Measurements from ENCODE around the gene FKBP3. TPM values are rescaled to one million over a fixed set of nuclear protein-coding genes. Genes with fewer than 3 reads are reported as not detected.

FKBP3 gene
- total and polyA plus RNA-seq, 2 donors (not counting 1 experiment from before 2014, with no cell fraction given) = 18.5 to 58.7 TPM

DNA sequence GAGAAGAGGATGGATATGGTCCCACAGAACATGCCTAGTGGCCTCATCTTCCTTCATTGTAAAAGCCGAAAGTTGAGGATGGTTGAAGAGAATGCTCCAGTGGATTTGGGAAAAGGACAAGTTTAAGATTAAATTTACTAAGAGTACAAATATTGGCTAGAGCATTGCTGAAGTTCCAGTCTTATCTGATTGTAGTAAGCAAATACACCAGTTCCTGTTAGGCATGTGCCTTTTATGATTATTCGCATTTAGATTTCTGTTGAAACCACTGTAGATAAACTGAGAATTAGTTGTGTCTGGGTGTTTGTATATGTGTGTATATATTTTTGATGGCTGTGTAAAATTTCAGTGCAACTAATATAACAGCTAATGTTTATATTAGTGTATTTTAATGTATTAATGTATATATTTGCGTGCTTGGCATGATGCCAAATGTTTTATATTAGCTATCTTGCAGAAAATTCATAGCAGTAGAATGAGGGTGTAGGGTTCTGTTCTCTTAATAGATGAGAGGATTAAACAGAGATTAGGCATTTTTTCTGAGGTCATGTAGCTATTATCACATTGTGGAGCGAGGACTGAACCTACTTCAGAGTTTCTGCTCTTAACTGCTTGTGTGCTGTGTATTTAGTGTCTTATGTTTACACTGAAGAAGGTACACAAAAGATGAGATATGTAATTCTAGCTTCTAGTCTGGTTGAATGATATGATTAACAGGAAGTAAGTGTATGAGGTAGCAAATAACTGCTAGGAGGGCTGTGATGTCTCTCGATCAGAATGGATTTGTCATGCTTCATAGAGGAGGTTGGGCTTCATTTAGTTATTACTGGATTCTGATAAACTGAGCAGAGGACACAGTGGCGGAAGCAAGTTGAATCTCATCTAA is 21.1 kb downstream of the FKBP3 start:
- 98% methylated on average over 4 of the region's 6 CpGs for WGBS (ENCODE audit: insufficient coverage)
- no peaks in the 10 kb centered on the region for H3K27me3 Mint-ChIP-seq
- H3K27ac Mint-ChIP-seq = peak overlapping the region; percentile 0
- Histone ChIP-seq H3K4me3 (ENCODE audit: control extremely low read depth in 1 of 5, extremely low read depth in 1 of 5, insufficient read depth in 1 of 5, low read depth in 2 of 5, low read length in 4 of 5) (no peak overlapping the region), H3K36me3 (replicated peaks in 1 of 2; ENCODE audit: control extremely low read depth in 1 of 2, control insufficient read depth in 1 of 2, extremely low read depth in 1 of 2, insufficient read depth in 2 of 2, low read length in 1 of 2) (peaks cover 20 to 65% of the 10 kb centered on the region in 2 experiments), H3K9me3 (ENCODE audit: control extremely low read depth in 1 of 3, control insufficient read depth in 2 of 3, insufficient read depth in 1 of 3, low read length in 2 of 3) (no peaks in the 10 kb centered on the region), H3K4me1 (ENCODE audit: control insufficient read depth in 2 of 2, insufficient read depth in 2 of 2, low read length in 2 of 2) (no peaks in the 10 kb centered on the region), H3K27ac (ENCODE audit: low read length in 2 of 2) (no peak overlapping the region), H3K27me3 (replicated peaks in 1 of 4; ENCODE audit: control extremely low read depth in 1 of 4, control insufficient read depth in 3 of 4, insufficient read depth in 4 of 4, low read length in 3 of 4) (no peaks in the 10 kb centered on the region), H3K9ac (ENCODE audit: low read length) (no peak overlapping the region), H4K20me1 (ENCODE audit: control insufficient read depth, insufficient read depth, low read length, poor library complexity, severe bottlenecking) (no peaks in the 10 kb centered on the region), H2AFZ (ENCODE audit: insufficient read depth, low read depth, low read length, poor library complexity, severe bottlenecking) (no peak overlapping the region), H3K4me2 (replicated peaks; ENCODE audit: low read depth, low read length, poor library complexity, severe bottlenecking) (no peak overlapping the region), H3K79me2 (ENCODE audit: control insufficient read depth, insufficient read depth, low read length) (no peaks in the 10 kb centered on the region)
- CTCF ChIA-PET = no interaction called here
- POLR2A ChIA-PET = no interaction called here
- H3K9me3 Mint-ChIP-seq (ENCODE audit: insufficient read depth) = no peaks in the 10 kb centered on the region
- TF ChIP-seq CTCF (IDR thresholded peaks at IDR 0.05) (no peak), EZH2 (IDR thresholded peaks at IDR 0.05; ENCODE audit: borderline replicate concordance, insufficient read depth, low read depth, low read length, poor library complexity, severe bottlenecking) (no peak)
- no peak for ATAC-seq (ENCODE audit: low read depth)
- DNase-seq = no peak
- H3K4me3 Mint-ChIP-seq = no peak overlapping the region
- intact Hi-C loops (cut with micrococcal nuclease) = no loop called here
- no peaks in the 10 kb centered on the region for H3K4me1 Mint-ChIP-seq

DNA sequence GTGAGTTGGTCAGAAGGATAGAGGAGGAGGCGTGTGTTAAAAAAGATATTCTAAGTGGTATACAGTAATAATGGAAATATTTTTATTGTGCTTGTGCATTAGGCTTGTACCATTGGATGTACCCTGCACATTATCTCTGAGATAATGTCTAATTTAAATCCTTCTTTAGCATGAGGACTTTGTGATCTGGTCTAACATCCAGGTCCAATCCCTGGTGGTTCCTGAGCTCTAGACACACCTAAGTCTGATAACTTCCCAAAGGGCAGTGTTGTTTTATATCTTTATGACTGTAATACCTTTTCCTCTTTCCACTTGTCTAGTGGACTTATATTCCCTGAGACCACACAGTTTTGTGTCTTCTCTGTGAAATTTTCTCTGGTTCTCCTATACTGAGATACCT is 29.7 kb downstream of the FKBP3 start:
- Histone ChIP-seq H3K79me2 (ENCODE audit: control insufficient read depth, insufficient read depth, low read length) (no peaks in the 10 kb centered on the region), H3K4me1 (ENCODE audit: control insufficient read depth in 2 of 2, insufficient read depth in 2 of 2, low read length in 2 of 2) (no peaks in the 10 kb centered on the region), H3K9me3 (ENCODE audit: control extremely low read depth in 1 of 3, control insufficient read depth in 2 of 3, insufficient read depth in 1 of 3, low read length in 2 of 3) (no peaks in the 10 kb centered on the region), H3K4me3 (ENCODE audit: control extremely low read depth in 1 of 5, extremely low read depth in 1 of 5, insufficient read depth in 1 of 5, low read depth in 2 of 5, low read length in 4 of 5) (no peak overlapping the region), H3K9ac (ENCODE audit: low read length) (no peak overlapping the region), H3K36me3 (replicated peaks in 1 of 2; ENCODE audit: control extremely low read depth in 1 of 2, control insufficient read depth in 1 of 2, extremely low read depth in 1 of 2, insufficient read depth in 2 of 2, low read length in 1 of 2) (peaks cover 14 to 51% of the 10 kb centered on the region in 2 experiments), H3K27me3 (replicated peaks in 1 of 4; ENCODE audit: control extremely low read depth in 1 of 4, control insufficient read depth in 3 of 4, insufficient read depth in 4 of 4, low read length in 3 of 4) (no peaks in the 10 kb centered on the region), H3K4me2 (replicated peaks; ENCODE audit: low read depth, low read length, poor library complexity, severe bottlenecking) (no peak overlapping the region), H3K27ac (ENCODE audit: low read length in 2 of 2) (no peak overlapping the region), H4K20me1 (ENCODE audit: control insufficient read depth, insufficient read depth, low read length, poor library complexity, severe bottlenecking) (no peaks in the 10 kb centered on the region), H2AFZ (ENCODE audit: insufficient read depth, low read depth, low read length, poor library complexity, severe bottlenecking) (no peak overlapping the region)
- ATAC-seq (ENCODE audit: low read depth) (no peak), DNase-seq (no peak)
- intact Hi-C loops (cut with micrococcal nuclease) = no loop called here
- H3K4me1 Mint-ChIP-seq = no peaks in the 10 kb centered on the region
- H3K4me3 Mint-ChIP-seq = no peak overlapping the region
- no peaks in the 10 kb centered on the region for H3K27me3 Mint-ChIP-seq
- no peaks in the 10 kb centered on the region for H3K9me3 Mint-ChIP-seq (ENCODE audit: insufficient read depth)
- ChIA-PET POLR2A (interaction anchor here (0.7 kb wide), 1 partner anchor 157 kb away, joined by 3 read pairs; no protein-coding TSS in a partner anchor), CTCF (no interaction called here)
- H3K27ac Mint-ChIP-seq = no peak overlapping the region
- WGBS (ENCODE audit: insufficient coverage) = no CpG with 5 or more reads among the region's 1 CpG
- no peak for TF ChIP-seq CTCF (IDR thresholded peaks at IDR 0.05)
- no peak for TF ChIP-seq EZH2 (IDR thresholded peaks at IDR 0.05; ENCODE audit: borderline replicate concordance, insufficient read depth, low read depth, low read length, poor library complexity, severe bottlenecking)
